Stimulated activated CD4-positive, alpha-beta T cell treated with anti-CD3 and anti-CD28 coated beads, Interleukin-4, amount 100 ng/mL, for 1 hour (primary cell): ENCODE measurements around the gene EEFSEC.

ENCODE experiments used
- DNase-seq: peaks from one replicate; pipeline ENCODE4 v3.0.0-alpha.2; 2020

EEFSEC gene, protein sequence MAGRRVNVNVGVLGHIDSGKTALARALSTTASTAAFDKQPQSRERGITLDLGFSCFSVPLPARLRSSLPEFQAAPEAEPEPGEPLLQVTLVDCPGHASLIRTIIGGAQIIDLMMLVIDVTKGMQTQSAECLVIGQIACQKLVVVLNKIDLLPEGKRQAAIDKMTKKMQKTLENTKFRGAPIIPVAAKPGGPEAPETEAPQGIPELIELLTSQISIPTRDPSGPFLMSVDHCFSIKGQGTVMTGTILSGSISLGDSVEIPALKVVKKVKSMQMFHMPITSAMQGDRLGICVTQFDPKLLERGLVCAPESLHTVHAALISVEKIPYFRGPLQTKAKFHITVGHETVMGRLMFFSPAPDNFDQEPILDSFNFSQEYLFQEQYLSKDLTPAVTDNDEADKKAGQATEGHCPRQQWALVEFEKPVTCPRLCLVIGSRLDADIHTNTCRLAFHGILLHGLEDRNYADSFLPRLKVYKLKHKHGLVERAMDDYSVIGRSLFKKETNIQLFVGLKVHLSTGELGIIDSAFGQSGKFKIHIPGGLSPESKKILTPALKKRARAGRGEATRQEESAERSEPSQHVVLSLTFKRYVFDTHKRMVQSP

DNA sequence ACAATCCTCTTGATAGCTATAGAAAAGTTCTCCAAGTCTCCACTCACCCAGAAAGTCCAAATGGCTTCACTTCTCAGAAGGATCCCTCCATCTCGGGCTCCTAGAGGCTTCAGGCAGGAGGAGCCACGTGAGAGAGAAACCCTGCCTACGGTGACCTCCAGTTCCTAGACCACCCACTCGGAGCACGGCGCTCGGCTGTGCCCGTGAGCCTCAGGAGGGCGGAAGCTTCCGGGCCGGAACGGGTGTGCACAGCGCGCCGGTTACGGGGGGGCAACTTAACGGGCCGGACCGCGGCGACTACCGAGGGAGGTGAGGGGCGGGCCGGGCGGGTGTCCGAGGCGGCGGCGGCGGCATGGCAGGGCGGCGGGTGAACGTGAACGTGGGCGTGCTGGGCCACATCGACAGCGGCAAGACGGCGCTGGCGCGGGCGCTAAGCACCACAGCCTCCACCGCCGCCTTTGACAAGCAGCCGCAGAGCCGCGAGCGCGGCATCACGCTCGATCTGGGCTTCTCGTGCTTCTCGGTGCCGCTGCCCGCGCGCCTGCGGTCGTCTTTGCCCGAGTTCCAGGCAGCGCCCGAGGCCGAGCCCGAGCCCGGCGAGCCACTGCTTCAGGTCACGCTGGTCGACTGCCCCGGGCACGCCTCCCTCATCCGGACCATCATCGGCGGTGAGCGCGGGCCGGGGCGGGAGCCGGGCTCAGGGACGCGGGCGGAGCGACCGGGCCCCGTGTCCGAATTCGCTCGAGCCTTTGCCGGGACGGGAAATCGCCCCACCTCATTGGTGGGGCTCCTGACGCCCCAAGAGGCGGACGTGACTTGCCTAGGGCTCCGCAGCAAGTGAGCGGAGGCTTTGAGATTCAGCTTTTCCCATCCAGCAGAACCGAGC is at the start of gene EEFSEC:
EEFSEC (plus strand) TSS at position 326 of the 886 bp plus-strand sequence; CDS start at position 353, 27 bp downstream.
- DNase-seq: peak; percentile 89

DNA sequence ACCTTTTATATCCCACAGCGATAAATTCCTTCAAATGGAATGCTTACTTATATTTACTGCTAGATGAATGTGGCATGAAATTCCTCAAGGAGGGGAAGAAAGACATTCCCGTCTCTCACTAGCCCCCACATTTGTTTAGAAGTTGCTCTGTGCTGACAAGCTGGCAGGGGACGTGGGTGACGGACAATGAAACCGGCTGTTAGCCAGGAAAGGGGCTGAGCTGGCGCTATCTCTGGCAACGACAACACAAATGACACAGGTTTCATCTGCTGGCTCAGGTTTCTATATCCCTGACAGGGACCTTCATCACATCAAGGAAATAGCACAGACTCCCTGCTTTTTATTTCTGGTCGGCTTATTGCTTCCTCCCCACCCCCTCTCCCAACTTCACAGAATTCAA is 45.4 kb upstream of the EEFSEC start:
- no peak for DNase-seq

DNA sequence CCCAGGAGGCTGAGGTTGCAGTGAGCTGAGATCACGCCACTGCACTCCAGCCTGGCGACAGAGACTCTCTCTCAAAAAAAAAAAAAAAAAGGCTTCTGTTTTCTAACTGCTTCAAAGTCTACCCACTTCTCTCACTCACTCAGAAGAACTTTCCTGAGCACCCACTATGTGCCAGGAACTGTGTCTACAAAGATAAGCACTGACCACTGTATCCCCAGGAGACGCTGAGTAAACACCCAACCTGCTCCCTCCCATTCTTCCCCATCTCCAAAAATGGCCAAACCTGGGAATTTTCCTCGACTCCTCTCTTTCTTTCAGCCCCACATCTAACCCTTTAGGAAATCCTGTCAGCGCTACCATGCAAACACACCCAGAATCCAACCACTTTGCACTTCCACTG is 42.1 kb upstream of the EEFSEC start:
- no peak for DNase-seq

DNA sequence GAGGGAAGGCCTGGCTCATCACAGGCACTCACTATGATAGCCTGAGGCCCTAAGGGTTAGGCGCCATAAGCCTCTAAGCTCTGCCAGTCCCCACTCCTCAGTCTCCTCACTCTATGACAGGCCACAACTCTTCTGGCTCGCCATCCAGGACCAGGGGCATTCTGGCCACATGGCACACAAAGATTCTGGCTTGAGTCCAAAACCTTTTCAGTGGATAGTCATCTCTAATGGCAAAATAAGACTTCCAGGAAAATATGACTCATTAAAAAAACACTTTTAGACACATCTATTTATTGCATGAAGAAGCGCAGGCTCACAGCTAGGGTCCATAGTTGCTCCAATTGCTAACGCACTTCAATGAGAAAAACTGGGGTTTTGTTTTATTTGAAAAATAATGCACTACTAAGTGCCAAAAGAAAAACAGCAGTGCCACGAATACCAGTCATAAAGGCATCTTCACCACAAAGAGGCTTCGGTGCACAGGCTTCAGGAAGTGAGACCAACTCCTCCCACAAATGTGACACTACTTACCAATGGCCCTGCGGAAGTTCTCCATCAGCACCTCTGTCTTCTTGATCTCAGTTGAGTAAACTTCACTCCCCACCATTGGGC is 40.8 kb upstream of the EEFSEC start:
- DNase-seq: peak; percentile 7

DNA sequence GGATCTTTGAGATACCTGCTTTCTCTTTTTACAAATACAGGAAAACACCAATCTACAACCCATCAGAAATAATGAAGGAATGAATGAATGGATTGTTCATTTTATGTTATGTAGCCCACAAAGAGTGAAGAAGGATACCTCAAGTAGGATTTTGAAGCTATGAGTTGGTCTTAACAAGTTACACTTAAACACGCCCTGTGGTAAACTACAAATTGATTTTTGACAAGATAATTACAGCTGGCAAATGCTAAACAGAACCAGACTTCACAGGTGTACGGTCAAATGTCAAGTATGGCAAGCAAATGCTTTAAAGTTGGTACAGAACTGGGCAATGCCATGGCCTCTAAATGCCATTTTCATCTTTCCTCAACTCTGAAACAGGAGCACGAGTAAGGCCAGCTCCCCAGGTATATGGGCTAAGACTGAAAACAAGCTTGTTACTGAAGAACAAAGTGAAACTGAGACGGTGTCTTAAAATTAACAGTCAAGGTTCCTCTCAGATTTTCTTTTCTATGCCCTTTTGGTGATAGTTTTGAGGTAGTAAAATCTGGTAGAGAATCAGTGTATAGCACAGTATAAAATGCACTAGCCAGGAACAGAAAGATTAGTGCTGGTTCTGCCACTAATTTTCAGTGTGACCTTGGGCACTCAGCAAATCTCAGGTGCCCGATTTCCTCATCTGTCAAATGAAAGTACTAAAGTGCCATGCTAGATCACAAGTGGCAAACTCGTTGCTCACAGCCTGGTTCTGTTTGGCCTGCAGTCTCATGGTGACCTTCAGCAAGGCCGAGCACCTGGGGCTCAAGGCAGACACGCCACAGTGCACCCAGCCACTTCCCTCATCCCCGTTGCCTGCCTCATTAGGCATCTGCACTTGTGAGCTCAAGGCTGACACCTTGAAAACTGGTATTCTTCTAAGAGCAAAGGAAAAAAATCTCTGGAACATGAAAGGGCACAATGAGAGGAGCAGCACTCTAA is 39.2 kb upstream of the EEFSEC start:
- no peak for DNase-seq

DNA sequence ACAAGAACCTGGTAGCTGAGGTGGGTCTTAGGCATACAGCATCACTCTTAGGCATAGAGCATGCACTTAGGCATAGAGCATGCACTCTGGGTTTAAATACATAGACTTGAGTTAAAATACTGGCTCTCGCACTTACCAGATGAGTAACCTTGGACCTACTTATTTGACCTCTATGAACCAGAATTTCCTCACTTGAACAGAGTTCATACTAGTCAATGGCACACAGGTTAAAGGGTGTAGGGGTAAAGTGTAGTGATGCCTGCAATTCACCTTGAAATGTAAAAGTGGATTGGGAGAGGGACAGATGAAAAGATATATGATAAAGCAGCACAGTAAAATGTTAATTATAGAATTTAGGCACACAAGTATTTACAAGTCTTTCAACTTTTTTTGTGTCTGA is 31.3 kb upstream of the EEFSEC start:
- DNase-seq: no peak

DNA sequence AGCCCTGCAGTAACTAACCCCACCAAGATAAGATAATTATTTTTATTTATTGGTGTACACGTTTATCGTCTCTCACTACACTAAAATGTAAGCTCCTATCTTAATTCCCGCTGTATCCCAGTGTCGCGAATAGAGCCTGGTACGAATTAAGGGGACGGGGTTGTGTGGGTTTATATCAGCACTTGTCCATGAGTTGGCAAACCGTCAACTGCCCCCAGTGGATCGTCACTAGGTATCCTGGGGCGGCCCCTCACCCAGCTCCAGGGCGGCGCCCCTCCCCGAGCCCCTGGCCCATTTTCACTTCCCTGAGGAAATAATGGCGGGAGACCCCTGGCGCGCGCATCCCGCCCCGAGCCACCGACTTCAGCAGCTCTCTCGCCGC is 30.1 kb upstream of the EEFSEC start:
- no peak for DNase-seq

DNA sequence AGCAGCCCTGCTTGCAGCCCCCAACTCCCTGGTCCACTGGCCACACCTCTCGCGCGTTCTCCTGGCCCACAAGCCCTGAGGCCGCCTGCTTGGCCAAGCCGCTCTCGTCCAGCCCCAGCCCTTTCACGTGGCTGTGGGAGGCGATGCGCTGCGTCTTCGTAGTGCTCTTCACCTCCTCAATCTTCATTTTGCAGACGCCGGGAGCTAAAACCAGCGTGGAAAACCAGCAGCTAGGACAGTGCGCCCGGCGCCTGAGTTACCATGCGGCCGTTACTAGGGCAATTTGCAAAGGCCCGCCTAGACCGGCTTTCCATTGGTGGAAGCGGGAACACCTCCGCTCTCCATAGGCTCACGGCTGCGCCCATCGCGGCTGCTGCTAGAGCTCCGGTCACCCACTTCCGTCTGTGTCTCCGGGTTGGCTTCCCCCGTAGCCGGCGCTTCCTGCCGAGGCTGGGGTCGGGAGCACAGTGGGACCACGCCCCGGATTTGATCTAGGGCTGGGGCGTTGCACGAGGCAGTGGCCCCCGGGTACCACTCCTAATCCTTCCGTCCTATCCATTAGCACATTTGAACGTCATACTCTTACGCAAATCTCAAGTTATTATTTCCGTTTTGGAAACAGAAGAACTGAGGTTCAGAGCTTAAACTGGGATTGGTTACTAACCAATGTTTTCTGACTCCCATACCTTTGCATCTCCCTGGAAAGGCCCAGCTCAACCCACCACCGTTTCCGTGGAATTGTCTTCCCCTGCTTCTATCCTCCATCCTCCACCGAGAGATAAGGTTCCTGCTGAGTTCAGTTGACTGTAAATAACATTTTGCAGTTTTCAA is 29.5 kb upstream of the EEFSEC start, which contains the start of gene RUVBL1:
RUVBL1 (minus strand) TSS at position 275 of the 831 bp plus-strand sequence; CDS start at position 187, 88 bp downstream.
- peak; percentile 96 for DNase-seq

DNA sequence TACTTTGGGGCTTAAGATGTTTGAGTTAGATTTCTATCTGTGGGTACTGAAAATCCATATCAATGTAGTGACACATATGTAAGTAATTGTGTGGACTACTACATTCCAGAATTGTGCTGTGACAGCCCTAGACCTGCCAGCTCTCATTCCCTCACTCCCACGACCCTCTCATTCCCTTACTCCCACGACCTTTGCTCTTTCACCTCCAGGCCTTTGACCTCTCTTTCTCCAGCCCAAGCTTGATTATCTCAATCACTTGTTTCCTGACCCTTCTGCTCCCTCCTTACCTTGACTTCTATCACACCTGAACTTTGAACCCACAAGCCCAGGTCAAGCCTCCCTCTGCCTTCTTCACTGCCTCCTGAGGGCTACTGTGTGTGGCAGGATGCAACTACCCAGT is 26.0 kb upstream of the EEFSEC start:
- no peak for DNase-seq

DNA sequence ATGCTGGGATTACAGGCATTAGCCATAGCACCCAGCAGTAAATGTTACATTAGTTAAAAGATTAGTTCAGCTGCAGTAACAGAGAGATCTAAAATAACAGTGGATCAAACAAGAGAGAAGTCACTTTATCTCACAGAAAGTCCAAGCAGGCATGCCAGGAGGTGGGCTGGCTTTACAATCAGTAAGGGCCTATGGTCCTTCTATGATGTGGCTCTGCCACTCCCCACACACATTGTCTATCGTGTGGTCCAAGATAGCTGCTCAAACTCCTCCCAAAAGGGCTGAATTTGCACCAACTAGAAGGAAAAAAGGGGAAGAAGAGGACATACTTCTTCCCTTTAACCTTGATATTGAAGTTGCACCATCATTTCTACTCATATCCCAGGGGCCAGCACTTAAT is 25.0 kb upstream of the EEFSEC start:
- DNase-seq: no peak

DNA sequence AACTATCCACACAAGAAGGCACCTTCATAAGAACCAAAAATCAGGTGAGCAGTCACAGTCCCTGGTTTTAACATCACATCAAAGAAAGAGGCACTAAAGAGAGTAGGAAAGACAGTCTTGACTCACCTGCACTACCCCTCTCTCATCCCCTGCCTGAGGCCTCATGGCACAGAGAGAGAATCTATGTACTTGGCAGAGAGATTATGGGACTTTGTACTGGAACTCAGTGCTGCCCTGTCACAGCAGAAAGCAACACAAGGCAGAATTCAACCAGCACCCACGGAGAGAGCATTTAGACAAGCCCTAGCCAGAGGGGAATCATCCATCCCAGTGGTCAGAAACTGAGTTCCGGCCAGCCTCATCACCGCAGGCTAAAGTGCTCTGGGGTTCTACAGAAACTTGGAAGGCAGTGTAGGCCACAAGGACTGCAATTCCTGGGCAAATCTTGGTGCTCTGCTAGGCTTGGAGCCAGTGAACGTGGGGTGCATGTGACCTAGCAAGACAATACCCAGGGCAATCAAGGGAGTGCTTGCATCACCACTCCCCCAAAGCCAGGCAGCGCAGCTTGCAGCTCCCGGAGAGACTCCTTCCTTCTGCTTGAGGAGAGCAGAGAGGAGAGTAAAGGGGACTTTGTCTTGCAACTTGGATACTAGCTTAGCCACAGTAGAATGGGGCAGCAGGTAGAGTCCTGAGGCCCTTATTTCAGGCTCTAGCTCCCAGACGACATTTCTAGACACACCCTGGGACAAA is 21.2 kb upstream of the EEFSEC start:
- no peak for DNase-seq

DNA sequence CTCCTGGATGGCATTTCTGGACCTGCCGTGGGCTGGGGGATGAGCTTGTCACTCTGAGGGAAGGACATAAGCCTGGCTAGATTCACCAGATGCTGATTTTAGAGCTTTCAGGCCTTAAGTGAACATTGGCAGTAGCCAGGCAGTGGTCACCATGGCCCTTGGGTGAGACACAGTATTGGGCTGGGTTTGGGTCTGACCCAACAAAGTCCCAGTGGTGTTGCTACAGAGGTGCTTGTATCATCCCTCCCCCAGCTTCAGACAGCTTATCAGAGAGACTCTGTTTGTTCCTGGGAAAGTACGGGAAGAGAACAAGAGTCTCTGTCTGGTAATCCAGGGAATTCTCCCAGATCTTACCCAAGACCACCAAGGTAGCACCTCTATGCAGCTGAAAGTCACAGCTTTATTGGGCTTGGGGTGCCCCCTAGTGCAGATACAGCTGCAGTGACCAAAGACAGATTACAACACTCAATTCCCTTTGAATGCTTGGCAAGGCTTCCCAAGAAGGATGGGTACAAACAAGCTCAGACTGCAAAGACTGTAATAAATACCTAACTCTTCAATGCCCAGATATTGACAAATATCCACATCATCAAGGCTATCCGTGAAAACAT is 19.9 kb upstream of the EEFSEC start:
- peak; percentile 35 for DNase-seq

DNA sequence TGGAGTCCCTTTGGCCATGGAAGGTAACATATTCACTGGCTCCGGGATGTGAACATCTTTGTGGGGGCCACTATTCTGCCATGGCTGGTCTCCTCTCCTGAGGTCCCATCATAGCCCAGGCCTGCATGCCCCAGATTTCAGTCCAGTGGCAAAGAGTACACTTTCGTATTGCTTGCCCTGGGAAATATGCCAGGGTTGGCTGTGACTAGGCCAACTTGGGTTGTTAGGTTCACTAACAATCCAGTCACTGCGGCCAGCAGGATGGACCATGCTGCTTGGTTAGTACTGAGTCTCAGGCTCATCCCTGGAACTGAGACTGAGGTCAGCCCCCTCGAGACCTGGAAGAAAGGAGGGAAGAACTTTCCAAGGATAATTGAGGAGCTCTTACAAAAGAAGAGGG is 9.8 kb upstream of the EEFSEC start:
- DNase-seq: no peak

DNA sequence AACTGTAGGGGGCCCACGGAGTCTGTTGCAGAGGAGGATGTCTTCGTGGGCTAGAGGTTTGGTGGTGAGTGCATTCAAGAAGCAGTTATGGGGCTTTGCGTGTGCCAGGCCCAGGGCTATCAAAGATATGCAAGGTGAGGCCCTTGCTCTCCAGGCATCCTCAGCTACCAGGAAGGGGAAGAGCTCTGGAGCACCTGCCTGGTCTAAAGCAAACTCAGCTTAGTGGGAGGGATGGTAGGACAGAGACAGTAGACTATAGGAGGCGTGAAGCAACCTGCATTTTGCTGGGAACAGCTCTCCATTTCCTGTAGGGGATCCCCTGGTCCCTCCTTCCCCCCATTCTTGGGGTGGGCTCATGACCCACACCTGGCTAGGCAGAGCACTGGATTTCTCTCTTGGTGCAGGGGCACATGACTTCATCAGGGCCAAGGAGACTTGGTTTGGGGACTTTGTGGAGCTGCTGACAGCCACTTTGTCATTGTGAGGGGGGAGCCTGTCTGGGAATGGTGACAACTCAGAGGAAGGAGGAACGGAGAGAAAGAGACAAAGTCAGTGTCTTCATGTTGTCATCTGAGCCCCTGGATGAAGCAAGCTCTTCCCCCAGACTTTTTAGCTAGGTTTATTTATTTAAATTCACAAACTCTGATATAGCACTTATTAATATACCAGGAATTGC is 8.6 kb upstream of the EEFSEC start:
- no peak for DNase-seq

DNA sequence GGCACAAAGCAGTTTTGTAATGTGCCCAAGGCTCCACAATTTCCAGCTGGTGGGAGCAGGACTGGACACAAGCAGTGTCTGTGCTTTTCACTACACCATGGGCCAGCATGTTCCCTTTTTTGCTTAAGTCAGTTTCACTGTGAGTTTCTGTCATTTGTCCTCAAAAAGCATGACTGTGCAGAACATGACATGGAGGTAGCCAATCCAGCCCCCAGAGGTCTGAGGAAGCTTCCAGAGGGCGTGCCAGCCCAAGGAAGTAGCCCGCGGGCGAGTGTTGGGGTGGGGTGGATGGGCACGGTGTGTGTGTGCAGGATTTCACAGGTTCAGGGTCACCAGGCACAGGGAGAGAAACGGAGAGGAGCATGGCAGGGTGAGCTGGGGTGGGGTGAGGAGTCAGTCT is 8.0 kb upstream of the EEFSEC start:
- no peak for DNase-seq

DNA sequence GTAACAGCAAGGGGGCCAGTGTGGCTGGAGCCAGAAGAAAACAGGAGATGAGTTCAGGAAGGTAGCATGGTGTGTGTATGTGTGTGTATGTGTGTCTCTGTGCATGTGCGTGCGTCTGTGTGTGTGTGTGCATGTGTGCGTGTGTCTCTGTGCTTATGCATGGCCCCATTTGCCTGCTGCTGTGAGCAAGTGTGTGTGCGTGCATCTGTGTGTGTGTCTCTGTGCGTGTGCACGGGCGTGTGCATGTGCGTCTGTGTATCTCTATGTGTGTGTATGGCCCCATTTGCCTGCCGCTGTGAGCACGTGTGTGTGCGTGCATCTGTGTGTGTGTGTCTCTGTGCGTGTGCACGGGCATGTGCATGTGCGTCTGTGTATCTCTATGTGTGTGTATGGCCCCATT is 7.1 kb upstream of the EEFSEC start:
- DNase-seq: no peak

DNA sequence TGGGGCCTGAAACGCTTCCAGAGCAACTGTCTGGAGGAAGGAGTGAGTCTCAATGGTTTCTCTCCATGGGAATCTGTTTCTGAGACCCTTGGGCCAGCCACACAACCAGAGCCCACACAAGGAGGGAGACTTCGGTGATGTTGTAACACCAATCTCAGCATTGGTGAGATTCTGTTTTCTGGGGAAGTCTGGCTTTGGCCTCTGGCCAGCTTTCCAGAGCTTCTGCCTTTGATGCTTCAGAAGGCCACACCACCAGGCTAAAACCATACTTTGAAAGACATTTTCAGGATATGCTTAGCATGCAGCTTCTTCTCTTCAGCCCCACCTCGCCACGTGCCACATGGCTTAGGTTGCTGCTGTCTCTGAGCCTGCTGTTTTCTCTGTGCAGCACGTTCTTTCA is 3.6 kb upstream of the EEFSEC start:
- DNase-seq: no peak

DNA sequence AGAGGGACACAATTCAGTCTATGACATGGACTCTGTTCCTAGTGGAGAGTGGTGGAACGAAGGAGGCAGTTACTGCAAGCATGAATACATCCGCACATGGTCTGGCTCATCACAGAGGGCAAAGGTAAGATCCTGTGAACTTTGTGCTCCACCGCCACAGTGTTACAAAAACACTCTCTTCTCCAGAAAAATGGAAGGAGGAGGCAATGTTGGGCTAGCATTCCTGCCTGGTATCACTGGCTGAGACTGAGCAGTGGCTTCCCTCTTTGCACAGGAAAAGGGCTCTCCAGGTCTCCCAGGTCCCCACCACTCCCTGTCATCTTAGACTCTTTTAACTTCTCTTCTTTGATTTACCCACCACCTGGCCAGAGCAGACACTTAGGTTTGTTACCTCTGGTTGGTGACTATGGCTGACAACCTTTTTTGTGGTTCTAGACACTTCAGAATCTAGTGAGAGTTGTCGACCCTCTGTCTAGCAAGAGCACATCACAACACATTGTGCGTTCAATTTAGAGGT is 1.5 kb upstream of the EEFSEC start:
- no peak for DNase-seq
